Mesothelial cell of epicardium (in vitro differentiated cells): ENCODE measurements around the gene SH2D3C. TPM values are rescaled to one million over a fixed set of nuclear protein-coding genes. Genes with fewer than 3 reads are reported as not detected.

Experiments used
- DNase-seq, 2 experiments: peaks; one replicate each; pipeline ENCODE4 v3.0.0; 2021; ENCODE audit warnings: low spot score in 2 of 2; ENCODE audit not compliant: unreplicated experiment in 2 of 2
- H3K27ac Mint-ChIP-seq: 2 replicates; pipeline ENCODE4 v1.8.0; 2021; ENCODE audit warnings: mixed read lengths
- H3K27me3 Mint-ChIP-seq: 2 replicates; pipeline ENCODE4 v1.8.0; 2021; ENCODE audit warnings: low read depth, mixed read lengths
- H3K36me3 Mint-ChIP-seq: 2 replicates; pipeline ENCODE4 v1.8.0; 2021; ENCODE audit warnings: mixed read lengths
- H3K4me1 Mint-ChIP-seq: 2 replicates; pipeline ENCODE4 v1.8.0; 2021; ENCODE audit warnings: mixed read lengths
- H3K4me3 Mint-ChIP-seq: 2 replicates; pipeline ENCODE4 v1.8.0; 2021; ENCODE audit warnings: mild to moderate bottlenecking, moderate library complexity, mixed read lengths
- H3K9me3 Mint-ChIP-seq: 2 replicates; pipeline ENCODE4 v1.8.0; 2021; ENCODE audit warnings: mixed read lengths
- total RNA-seq: library from RNA; stranded (reverse); gene quantifications from 3 replicates; pipeline ENCODE4 v1.2.1, GENCODE V29; 2021
- TF ChIP-seq, protein P1 (sequence below): fragments of 200-600 bp; sonication (generic); IDR thresholded peaks from one replicate; pipeline ENCODE4 v1.5.0; 2021; ENCODE audit warnings: antibody characterized with exemption; ENCODE audit not compliant: unreplicated experiment

SH2D3C gene
- total RNA-seq, 1 donor from 2014 or later = 3.4 TPM

DNA sequence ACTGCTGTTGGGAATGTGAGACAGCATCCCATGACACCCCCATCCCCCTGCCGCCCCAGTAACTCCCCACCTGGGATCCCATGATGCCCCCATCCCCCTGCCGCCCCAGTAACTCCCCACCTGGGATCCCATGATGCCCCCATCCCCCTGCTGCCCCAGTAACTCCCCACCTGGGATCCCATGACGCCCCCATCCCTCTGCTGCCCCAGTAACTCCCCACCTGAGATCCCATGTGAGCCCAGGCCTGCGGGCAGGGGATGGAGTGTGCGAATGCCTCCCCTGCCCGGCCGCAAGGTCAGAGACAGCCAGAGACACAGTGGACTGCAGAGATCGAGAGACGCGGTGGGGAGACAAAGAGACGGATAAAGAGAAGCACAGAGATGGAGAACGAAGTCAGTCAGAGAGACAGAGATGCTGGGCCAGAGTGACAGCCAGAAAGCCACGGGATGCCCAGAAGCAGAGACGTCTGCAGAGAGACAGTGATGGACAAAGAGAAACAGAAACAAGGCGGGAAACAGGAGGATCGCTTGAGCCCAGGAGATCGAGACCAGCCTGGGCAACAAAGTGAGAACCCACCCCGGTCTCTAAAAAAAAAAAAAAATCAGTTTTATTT is 992 bp downstream of the SH2D3C start:
- TF ChIP-seq, protein P1, sequence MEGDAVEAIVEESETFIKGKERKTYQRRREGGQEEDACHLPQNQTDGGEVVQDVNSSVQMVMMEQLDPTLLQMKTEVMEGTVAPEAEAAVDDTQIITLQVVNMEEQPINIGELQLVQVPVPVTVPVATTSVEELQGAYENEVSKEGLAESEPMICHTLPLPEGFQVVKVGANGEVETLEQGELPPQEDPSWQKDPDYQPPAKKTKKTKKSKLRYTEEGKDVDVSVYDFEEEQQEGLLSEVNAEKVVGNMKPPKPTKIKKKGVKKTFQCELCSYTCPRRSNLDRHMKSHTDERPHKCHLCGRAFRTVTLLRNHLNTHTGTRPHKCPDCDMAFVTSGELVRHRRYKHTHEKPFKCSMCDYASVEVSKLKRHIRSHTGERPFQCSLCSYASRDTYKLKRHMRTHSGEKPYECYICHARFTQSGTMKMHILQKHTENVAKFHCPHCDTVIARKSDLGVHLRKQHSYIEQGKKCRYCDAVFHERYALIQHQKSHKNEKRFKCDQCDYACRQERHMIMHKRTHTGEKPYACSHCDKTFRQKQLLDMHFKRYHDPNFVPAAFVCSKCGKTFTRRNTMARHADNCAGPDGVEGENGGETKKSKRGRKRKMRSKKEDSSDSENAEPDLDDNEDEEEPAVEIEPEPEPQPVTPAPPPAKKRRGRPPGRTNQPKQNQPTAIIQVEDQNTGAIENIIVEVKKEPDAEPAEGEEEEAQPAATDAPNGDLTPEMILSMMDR = no peak
- Mint-ChIP-seq H3K9me3 (no peaks in the 10 kb centered on the region), H3K4me1 (peaks cover 2% of the 10 kb centered on the region), H3K4me3 (no peak overlapping the region), H3K27me3 (no peaks in the 10 kb centered on the region), H3K36me3 (no peaks in the 10 kb centered on the region), H3K27ac (no peak overlapping the region)
- DNase-seq = no peak

DNA sequence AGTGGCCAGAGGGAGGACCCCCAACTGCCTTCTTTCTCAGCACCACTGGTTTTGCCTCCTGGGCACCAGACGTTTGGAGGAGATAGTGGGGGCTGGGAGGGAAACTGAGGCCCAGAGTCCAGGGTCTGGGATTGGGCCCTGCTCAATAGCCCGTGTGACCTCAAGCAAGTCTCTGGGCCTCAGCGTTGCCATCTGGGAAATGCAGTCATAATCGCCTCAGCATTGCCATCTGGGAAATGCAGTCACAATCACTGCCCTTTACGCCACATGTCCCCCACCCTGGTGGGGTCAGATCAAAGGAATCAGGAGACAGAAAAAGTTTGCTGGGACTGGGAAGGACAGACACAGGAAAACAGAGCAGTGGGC is 1.6 kb downstream of the SH2D3C start:
- Mint-ChIP-seq H3K4me3 (no peak overlapping the region), H3K36me3 (no peaks in the 10 kb centered on the region), H3K27ac (no peak overlapping the region), H3K27me3 (no peaks in the 10 kb centered on the region), H3K4me1 (peaks cover 2% of the 10 kb centered on the region), H3K9me3 (no peaks in the 10 kb centered on the region)
- TF ChIP-seq, protein P1 = no peak
- no peak for DNase-seq

DNA sequence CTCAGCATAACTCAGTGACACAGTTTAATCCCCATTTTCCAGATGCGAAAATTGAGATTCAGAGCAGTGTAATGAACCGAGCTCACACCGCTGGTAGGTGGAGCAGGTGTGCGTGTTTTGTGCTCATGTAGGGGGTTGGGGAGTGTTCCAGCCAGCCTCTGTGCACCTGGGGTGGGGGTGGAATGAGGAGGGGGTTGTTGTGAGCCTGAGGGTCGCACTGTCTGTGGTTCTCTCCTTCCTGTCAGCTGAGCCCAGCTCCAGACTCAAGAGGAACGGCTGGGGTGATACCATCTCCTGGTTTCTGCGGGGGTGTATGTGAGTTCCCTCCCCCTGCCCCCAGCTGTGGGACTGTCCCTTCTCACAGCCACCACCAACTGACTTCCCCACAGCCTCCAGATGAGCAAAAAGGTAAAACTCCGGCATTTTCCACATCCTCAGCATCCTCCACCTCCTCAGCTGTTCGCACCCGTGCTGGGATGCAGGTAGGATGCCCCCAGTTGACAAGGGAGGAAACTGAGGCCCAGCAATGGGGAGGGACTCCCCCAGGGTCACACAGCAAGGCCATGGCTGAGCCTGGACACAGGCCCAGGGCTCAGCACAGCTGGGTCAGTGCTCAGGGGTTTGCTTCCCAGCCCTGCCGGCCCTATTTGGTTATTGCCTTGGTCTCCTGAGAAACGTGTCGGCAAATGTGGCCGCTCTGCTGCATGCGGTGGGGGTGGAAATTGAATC is 2.1 kb downstream of the SH2D3C start:
- H3K4me3 Mint-ChIP-seq = no peak overlapping the region
- no peaks in the 10 kb centered on the region for H3K36me3 Mint-ChIP-seq
- no peak overlapping the region for H3K27ac Mint-ChIP-seq
- peaks cover 2% of the 10 kb centered on the region for H3K4me1 Mint-ChIP-seq
- no peaks in the 10 kb centered on the region for H3K9me3 Mint-ChIP-seq
- H3K27me3 Mint-ChIP-seq = no peaks in the 10 kb centered on the region
- no peak for DNase-seq
- TF ChIP-seq, protein P1 = no peak

DNA sequence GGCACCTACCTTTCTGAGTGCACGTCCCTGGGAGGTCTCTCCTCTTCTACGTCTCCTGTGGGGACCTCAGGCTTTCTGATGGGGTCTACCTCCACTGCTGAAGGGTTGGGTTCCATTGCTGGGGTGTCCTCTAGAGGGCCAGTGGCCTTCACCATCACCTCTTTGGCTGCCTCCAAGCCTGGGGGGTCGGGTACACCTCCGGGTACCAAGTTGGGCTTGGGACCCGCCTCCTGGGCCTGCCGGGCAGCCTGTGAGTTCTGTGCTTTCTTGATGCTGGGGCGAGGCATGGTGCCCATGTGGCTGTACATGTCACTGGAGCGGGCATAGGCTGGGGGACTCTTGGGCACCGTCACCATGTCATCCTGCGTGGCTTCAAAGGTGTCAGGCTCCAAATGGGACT is 4.5 kb downstream of the SH2D3C start:
- TF ChIP-seq, protein P1 = no peak
- Mint-ChIP-seq H3K27me3 (no peaks in the 10 kb centered on the region), H3K4me3 (no peak overlapping the region), H3K4me1 (peaks cover 19% of the 10 kb centered on the region), H3K27ac (no peak overlapping the region), H3K36me3 (no peaks in the 10 kb centered on the region), H3K9me3 (no peaks in the 10 kb centered on the region)
- no peak for DNase-seq

DNA sequence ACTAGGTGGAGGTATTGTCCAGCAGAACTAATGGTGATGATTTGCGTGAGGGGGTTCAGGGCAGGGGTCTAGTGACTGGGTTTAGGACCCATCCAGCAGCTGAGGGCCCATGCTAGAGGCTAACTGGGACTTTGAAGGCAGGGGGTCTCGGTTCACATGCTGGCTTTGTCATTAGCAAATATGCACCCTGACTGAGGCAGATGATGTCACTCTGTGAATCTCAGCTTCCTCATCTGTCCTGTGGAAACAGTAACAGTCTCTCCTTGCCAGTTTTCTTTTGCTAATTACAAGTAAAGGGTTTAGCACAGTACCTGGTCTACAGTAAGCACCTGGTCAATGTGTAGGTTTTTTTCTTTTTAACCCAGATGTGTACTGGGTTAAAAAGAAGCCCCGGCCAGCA is 5.2 kb downstream of the SH2D3C start:
- Mint-ChIP-seq H3K4me3 (no peak overlapping the region), H3K9me3 (no peaks in the 10 kb centered on the region), H3K27ac (no peak overlapping the region), H3K4me1 (peaks cover 26% of the 10 kb centered on the region), H3K36me3 (no peaks in the 10 kb centered on the region), H3K27me3 (no peaks in the 10 kb centered on the region)
- TF ChIP-seq, protein P1 = no peak
- DNase-seq = no peak
